ENCODE measurements around the gene SMOC1.

DNA sequence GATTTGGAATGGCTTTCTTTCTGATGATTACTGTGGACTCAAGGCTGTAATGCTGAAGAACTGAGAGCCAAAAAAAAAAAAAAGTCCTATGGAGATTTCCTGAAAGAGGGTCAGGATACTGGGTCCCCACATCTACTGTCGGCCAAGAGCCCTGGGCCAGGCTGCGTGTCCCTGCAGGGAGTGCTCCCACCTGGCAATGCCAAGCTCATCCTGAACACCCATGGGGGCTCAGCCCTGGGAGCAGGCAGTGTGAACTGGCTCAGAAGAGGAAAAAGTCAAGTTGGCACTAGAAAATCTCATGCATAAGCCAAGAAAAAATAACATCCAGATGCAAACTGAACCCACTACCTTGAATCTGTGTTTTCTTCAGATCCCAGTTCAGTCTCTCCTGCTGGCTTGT lies 35.0 kb upstream of the SMOC1 start:
- TF ChIP-seq EZH2phosphoT487 (IDR thresholded peaks at IDR 0.05; ENCODE audit: insufficient read depth, low read depth) (no peak), EZH2 (IDR thresholded peaks at IDR 0.05; ENCODE audit: insufficient read depth, poor library complexity, severe bottlenecking) (no peak)

All from GM23248 (cell line).